Activated CD4-positive, alpha-beta T cell treated with anti-CD3 and anti-CD28 coated beads, Interleukin-2, amount 50 U/mL, for 48 hours (primary cell): Measurements from ENCODE around the gene CARD11.
A peak's percentile ranks its signal among the peaks of the same experiment; 100 is the strongest.

Experiments used
- DNase-seq, 2 experiments: peaks; one replicate each; pipeline ENCODE4 v3.0.0-alpha.2; 2020

CARD11 gene

GRCh38 chr7:2864204-2864985 lies 179.3 kb downstream of the CARD11 start:
- no peak for DNase-seq

- peak; percentile 76 to 84 for DNase-seq
These were observed 180.1 kb downstream of the CARD11 start for GRCh38 chr7:2863461-2864066.

GRCh38 chr7:2862831-2863361 lies 180.8 kb downstream of the CARD11 start:
- peak in 1 of 2 experiments; percentile 43 for DNase-seq

- DNase-seq: no peak
These were observed 182.2 kb downstream of the CARD11 start for GRCh38 chr7:2861509-2861908.

GRCh38 chr7:2860627-2861133 lies 183.0 kb downstream of the CARD11 start:
- DNase-seq: no peak

GRCh38 chr7:2859952-2860351 lies 183.7 kb downstream of the CARD11 start:
- no peak for DNase-seq

- no peak for DNase-seq
These were observed 185.0 kb downstream of the CARD11 start for GRCh38 chr7:2858621-2859020.

GRCh38 chr7:2856388-2857169 lies 187.1 kb downstream of the CARD11 start:
- no peak for DNase-seq
